H9 (cell line): ENCODE measurements around the gene CPE. TPM values are rescaled to one million over a fixed set of nuclear protein-coding genes. Genes with fewer than 3 reads are reported as not detected.

ENCODE experiments used
- DNase-seq: peaks from one replicate; pipeline ENCODE4 v3.0.0-alpha.2; 2017
- H2AFZ ChIP-seq: one replicate; pipeline ENCODE4 v1.6.1; 2013; ENCODE audit warnings: mild to moderate bottlenecking, low read length, control low read depth, moderate library complexity
- H2AK5ac ChIP-seq: 2 replicates; pipeline ENCODE4 v1.6.1; 2013; ENCODE audit warnings: low read length, control low read depth, mixed read lengths; ENCODE audit not compliant: insufficient read length
- H2BK120ac ChIP-seq: one replicate; pipeline ENCODE4 v1.6.1; 2013; ENCODE audit warnings: low read depth, mild to moderate bottlenecking, low read length, control low read depth, inconsistent platforms; ENCODE audit not compliant: poor library complexity, severe bottlenecking
- H2BK12ac ChIP-seq: 2 replicates; pipeline ENCODE4 v1.6.1; 2013; ENCODE audit warnings: low read length, control low read depth, mixed read lengths, low read depth; ENCODE audit not compliant: insufficient read length
- H2BK15ac ChIP-seq: 2 replicates; pipeline ENCODE4 v1.6.1; 2013; ENCODE audit warnings: low read depth, low read length, control low read depth
- H2BK20ac ChIP-seq: one replicate; pipeline ENCODE4 v1.6.1; 2013; ENCODE audit warnings: low read depth, mild to moderate bottlenecking, low read length, control low read depth, inconsistent platforms; ENCODE audit not compliant: poor library complexity, severe bottlenecking
- H2BK5ac ChIP-seq: 2 replicates; pipeline ENCODE4 v1.6.1; 2013; ENCODE audit warnings: low read length, control low read depth, mixed read lengths; ENCODE audit not compliant: insufficient read length
- H3K14ac ChIP-seq: 2 replicates; pipeline ENCODE4 v1.6.1; 2013; ENCODE audit warnings: low read length, control low read depth; ENCODE audit not compliant: insufficient read depth
- H3K18ac ChIP-seq: 2 replicates; pipeline ENCODE4 v1.6.1; 2013; ENCODE audit warnings: low read depth, mild to moderate bottlenecking, mixed read lengths, low read length, control low read depth; ENCODE audit not compliant: insufficient read length
- H3K23ac ChIP-seq: 2 replicates; pipeline ENCODE4 v1.6.1; 2013; ENCODE audit warnings: low read length, control low read depth, mixed read lengths, low read depth; ENCODE audit not compliant: insufficient read length
- H3K23me2 ChIP-seq: 2 replicates; pipeline ENCODE4 v1.6.1; 2013; ENCODE audit warnings: low read depth, mild to moderate bottlenecking, mixed read lengths, low read length, control low read depth; ENCODE audit not compliant: insufficient read length, poor library complexity, severe bottlenecking
- H3K27ac ChIP-seq: 2 replicates; pipeline ENCODE4 v1.5.1; 2013; ENCODE audit warnings: low read length, control low read depth, mixed read lengths, low read depth; ENCODE audit not compliant: insufficient read length
- H3K27me3 ChIP-seq: 2 replicates; pipeline ENCODE4 v1.6.1; 2013; ENCODE audit warnings: low read length, control low read depth, inconsistent platforms; ENCODE audit not compliant: insufficient read depth
- H3K4ac ChIP-seq: 2 replicates; pipeline ENCODE4 v1.6.1; 2013; ENCODE audit warnings: low read depth, mild to moderate bottlenecking, control low read depth, inconsistent platforms, low read length, moderate library complexity
- H3K4me1 ChIP-seq: 2 replicates; pipeline ENCODE4 v1.6.1; 2013; ENCODE audit warnings: low read length, control low read depth, inconsistent platforms; ENCODE audit not compliant: insufficient read depth
- H3K4me2 ChIP-seq: 2 replicates; pipeline ENCODE4 v1.6.1; 2013; ENCODE audit warnings: low read length, control low read depth, mixed read lengths; ENCODE audit not compliant: insufficient read length, insufficient read depth
- H3K56ac ChIP-seq: 2 replicates; pipeline ENCODE4 v1.6.1; 2013; ENCODE audit warnings: low read depth, mild to moderate bottlenecking, mixed read lengths, low read length, control low read depth; ENCODE audit not compliant: insufficient read length
- H3K79me1 ChIP-seq: 2 replicates; pipeline ENCODE4 v1.6.1; 2013; ENCODE audit warnings: low read depth, mild to moderate bottlenecking, moderate library complexity, low read length, control low read depth, inconsistent platforms; ENCODE audit not compliant: insufficient read depth, poor library complexity, severe bottlenecking
- H3K79me2 ChIP-seq: 2 replicates; pipeline ENCODE4 v1.6.1; 2013; ENCODE audit warnings: low read length, control low read depth, inconsistent platforms; ENCODE audit not compliant: insufficient read depth
- H3K9ac ChIP-seq: 2 replicates; pipeline ENCODE4 v1.6.1; 2013; ENCODE audit warnings: low read length, control low read depth, mixed read lengths; ENCODE audit not compliant: insufficient read length; ENCODE audit errors: extremely low read depth
- H3K9me3 ChIP-seq: one replicate; pipeline ENCODE4 v1.6.1; 2013; ENCODE audit warnings: low read depth, low read length, inconsistent platforms; ENCODE audit not compliant: control insufficient read depth
- H3T11ph ChIP-seq: one replicate; pipeline ENCODE4 v1.6.1; 2013; ENCODE audit warnings: mild to moderate bottlenecking, low read length, control low read depth, inconsistent platforms
- H4K20me1 ChIP-seq: one replicate; pipeline ENCODE4 v1.6.1; 2013; ENCODE audit not compliant: control insufficient read depth, insufficient read length, insufficient read depth
- H4K5ac ChIP-seq: 2 replicates; pipeline ENCODE4 v1.6.1; 2013; ENCODE audit warnings: low read depth, mild to moderate bottlenecking, mixed read lengths, low read length, control low read depth; ENCODE audit not compliant: insufficient read length
- H4K8ac ChIP-seq: replicated peaks from 2 replicates; pipeline ENCODE4 v1.6.1; 2013; ENCODE audit warnings: low read length, control low read depth, mixed read lengths, low read depth; ENCODE audit not compliant: insufficient read length
- H4K91ac ChIP-seq: 2 replicates; pipeline ENCODE4 v1.6.1; 2013; ENCODE audit warnings: low read depth, mild to moderate bottlenecking, moderate library complexity, mixed read lengths, low read length, control low read depth; ENCODE audit not compliant: insufficient read length
- H3K27ac Mint-ChIP-seq, 3 experiments: 2 replicates in 2 of 3; 3 replicates in 1 of 3; pipeline ENCODE4 v1.8.0; 2020 to 2021; ENCODE audit warnings: mixed read lengths in 3 of 3, mild to moderate bottlenecking in 1 of 3, moderate library complexity in 1 of 3
- H3K27me3 Mint-ChIP-seq: 2 replicates; pipeline ENCODE4 v1.8.0; 2021; ENCODE audit warnings: low read depth, mild to moderate bottlenecking, moderate library complexity, mixed read lengths
- H3K36me3 Mint-ChIP-seq, 3 experiments: 2 replicates in 2 of 3; 3 replicates in 1 of 3; pipeline ENCODE4 v1.8.0; 2020 to 2021; ENCODE audit warnings: low read depth in 3 of 3, mixed read lengths in 3 of 3; ENCODE audit not compliant: insufficient read depth in 1 of 3
- H3K4me1 Mint-ChIP-seq, 2 experiments: 2 replicates each; pipeline ENCODE4 v1.8.0; 2020; ENCODE audit warnings: mixed read lengths in 2 of 2
- H3K4me3 Mint-ChIP-seq, 2 experiments: 2 replicates in 1 of 2; 3 replicates in 1 of 2; pipeline ENCODE4 v1.8.0; 2020 to 2021; ENCODE audit warnings: mild to moderate bottlenecking in 2 of 2, mixed read lengths in 2 of 2, moderate library complexity in 1 of 2
- H3K9me3 Mint-ChIP-seq, 2 experiments: 2 replicates in 1 of 2; 3 replicates in 1 of 2; pipeline ENCODE4 v1.8.0; 2020; ENCODE audit warnings: mild to moderate bottlenecking in 2 of 2, mixed read lengths in 2 of 2, moderate library complexity in 1 of 2
- WGBS: extraction: QIAGEN DNeasy Blood & Tissue Kit; methylation state at CpG from one replicate; pipeline ENCODE4 v1.1.7; 2013; ENCODE audit warnings: missing lambda C conversion rate, low lambda C conversion rate, mixed read lengths; ENCODE audit not compliant: insufficient read length; ENCODE audit errors: extremely low coverage; 5-methylcytosine and 5-hydroxymethylcytosine counted together
- total RNA-seq: library from RNA; stranded (reverse); gene quantifications from 2 replicates; pipeline ENCODE4 v1.2.1, GENCODE V29; 2021
- TF ChIP-seq, protein P1 (sequence below): fragments of 200-600 bp; sonication (generic); conservative IDR thresholded peaks from 3 replicates; pipeline ENCODE4 v1.8.0; 2021; ENCODE audit warnings: antibody characterized with exemption, mild to moderate bottlenecking

The CPE gene
- total RNA-seq, 1 experiment from 2014 or later, result 10.0 TPM

DNA sequence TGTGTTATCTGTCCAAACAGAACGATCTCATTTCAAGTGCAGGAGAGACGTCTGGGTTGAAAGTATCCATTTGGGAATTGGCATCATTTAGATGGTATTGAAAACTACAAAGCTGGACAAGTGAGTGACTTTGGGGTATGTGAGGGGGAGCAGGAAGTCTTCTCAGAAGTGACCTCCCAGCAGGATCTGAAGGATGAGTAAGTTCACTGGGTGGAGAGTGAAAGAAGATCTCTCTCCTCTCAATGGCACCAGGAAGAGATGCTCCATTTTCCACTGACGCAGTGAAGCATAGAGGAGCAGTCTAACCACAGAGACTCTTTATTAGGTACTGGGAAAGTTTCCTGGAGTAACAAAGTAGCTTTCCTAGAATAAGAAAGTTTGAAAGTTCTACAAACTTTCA is 161.0 kb downstream of the CPE start:
- H3K56ac ChIP-seq, result no peak overlapping the region
- H3K27ac ChIP-seq, result no peak overlapping the region
- H3K23ac ChIP-seq, result no peak overlapping the region
- Mint-ChIP-seq H3K9me3 (no peaks in the 10 kb centered on the region; a peak in 2 of 5 replicates), H3K27me3 (no peaks in the 10 kb centered on the region), H3K4me1 (peaks cover 0 to 3% of the 10 kb centered on the region in 2 experiments; a peak in 2 of 4 replicates), H3K36me3 (no peaks in the 10 kb centered on the region), H3K27ac (no peak overlapping the region), H3K4me3 (no peak overlapping the region)
- H3K79me1 ChIP-seq, result no peaks in the 10 kb centered on the region
- no peak overlapping the region for H2AK5ac ChIP-seq
- H2BK15ac ChIP-seq, result no peak overlapping the region
- H4K20me1 ChIP-seq, result no peaks in the 10 kb centered on the region
- no peak overlapping the region for H3T11ph ChIP-seq
- H3K4ac ChIP-seq, result no peak overlapping the region
- no peaks in the 10 kb centered on the region for H3K27me3 ChIP-seq
- no peak overlapping the region for H2BK5ac ChIP-seq
- H3K9ac ChIP-seq, result no peak overlapping the region
- H3K9me3 ChIP-seq, result no peaks in the 10 kb centered on the region
- H2BK20ac ChIP-seq, result no peak overlapping the region
- WGBS, result no CpG with 5 or more reads among the region's 3 CpGs
- H3K23me2 ChIP-seq, result no peaks in the 10 kb centered on the region
- H3K14ac ChIP-seq, result no peak overlapping the region
- no peak for DNase-seq
- no peak overlapping the region for H4K5ac ChIP-seq
- no peak overlapping the region for H3K4me2 ChIP-seq
- H4K8ac ChIP-seq, result no peak overlapping the region
- no peaks in the 10 kb centered on the region for H3K4me1 ChIP-seq
- no peak overlapping the region for H2BK120ac ChIP-seq
- H4K91ac ChIP-seq, result no peak overlapping the region
- no peak overlapping the region for H2BK12ac ChIP-seq
- H2AFZ ChIP-seq, result no peak overlapping the region
- no peak overlapping the region for H3K18ac ChIP-seq
- H3K79me2 ChIP-seq, result no peaks in the 10 kb centered on the region
- TF ChIP-seq, protein P1, sequence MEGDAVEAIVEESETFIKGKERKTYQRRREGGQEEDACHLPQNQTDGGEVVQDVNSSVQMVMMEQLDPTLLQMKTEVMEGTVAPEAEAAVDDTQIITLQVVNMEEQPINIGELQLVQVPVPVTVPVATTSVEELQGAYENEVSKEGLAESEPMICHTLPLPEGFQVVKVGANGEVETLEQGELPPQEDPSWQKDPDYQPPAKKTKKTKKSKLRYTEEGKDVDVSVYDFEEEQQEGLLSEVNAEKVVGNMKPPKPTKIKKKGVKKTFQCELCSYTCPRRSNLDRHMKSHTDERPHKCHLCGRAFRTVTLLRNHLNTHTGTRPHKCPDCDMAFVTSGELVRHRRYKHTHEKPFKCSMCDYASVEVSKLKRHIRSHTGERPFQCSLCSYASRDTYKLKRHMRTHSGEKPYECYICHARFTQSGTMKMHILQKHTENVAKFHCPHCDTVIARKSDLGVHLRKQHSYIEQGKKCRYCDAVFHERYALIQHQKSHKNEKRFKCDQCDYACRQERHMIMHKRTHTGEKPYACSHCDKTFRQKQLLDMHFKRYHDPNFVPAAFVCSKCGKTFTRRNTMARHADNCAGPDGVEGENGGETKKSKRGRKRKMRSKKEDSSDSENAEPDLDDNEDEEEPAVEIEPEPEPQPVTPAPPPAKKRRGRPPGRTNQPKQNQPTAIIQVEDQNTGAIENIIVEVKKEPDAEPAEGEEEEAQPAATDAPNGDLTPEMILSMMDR, result no peak
